GM18868 (cell line): ENCODE data around the gene KAT6B.

Experiments used
- ATAC-seq: cut with Tn5 transposase; IDR thresholded peaks from one replicate; pipeline ENCODE4 v1.9.1; 2021; ENCODE audit warnings: mild to moderate bottlenecking, moderate library complexity; ENCODE audit not compliant: unreplicated experiment

Gene KAT6B

GRCh38 chr10:75061709-75062505 lies 235.5 kb downstream of the KAT6B start:
- no peak for ATAC-seq

GRCh38 chr10:75062506-75063299 lies 236.3 kb downstream of the KAT6B start:
- no peak for ATAC-seq

DNA sequence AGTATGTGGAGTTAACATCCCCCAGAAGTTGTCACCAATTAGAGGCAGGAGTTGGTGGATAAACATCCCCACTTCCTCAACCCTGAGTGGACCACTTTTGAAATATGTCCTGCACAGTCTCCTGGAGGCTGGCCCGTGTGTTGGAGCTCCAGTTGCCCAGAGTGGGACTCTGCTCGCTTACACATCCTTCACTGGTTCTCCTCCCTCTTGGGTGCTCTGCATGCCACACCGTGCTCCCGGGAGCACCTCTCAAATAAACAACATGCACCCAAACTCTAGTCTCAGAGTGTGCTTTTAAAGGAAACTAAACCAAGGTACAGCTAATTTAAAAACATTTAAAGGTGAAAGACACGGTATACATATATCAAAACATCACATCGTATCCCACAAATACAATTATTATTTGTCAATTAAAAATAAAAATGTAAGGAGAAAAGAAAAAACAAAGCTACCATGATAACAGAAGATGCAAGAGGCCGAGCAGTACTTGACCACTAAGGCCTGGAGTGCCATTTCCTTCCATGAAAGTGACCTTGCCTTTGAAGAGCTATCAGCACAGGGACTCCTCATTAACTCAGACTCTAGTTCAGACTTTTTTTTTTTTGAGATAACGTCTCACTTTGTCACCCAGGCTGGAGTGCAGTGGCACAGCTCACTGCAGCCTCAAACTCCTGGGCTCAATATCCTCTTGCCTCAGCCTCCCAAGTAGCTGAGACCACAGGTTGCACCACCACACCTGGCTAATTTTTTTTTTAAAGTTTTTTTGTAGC lies 237.2 kb downstream of the KAT6B start:
- ATAC-seq: no peak

DNA sequence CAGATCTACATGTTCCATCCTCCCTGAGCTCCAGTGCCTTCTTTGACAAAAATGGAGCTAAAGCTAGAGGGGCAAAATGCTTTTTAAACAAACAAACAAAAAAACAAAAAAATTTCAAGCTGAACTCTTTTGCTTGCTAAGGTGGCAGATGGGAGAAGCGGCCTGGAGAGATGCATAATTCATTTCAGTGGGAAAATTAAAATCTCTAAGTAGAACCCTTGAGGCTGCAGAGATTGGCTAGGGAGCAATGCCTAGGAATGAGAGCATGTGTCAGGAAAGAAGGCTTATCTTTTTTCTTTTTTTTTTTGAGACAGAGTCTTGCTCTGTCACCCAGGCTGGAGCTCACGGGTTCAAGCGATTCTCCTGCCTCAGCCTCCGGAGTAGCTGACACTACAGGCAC lies 238.7 kb downstream of the KAT6B start:
- ATAC-seq: no peak

GRCh38 chr10:75066271-75066670 lies 239.9 kb downstream of the KAT6B start:
- ATAC-seq: no peak

GRCh38 chr10:75067272-75067671 lies 240.9 kb downstream of the KAT6B start:
- no peak for ATAC-seq

- ATAC-seq: no peak
Measured at GRCh38 chr10:75068523-75068922, 242.1 kb downstream of the KAT6B start.

- ATAC-seq: no peak
Measured at GRCh38 chr10:75070476-75070875, 244.1 kb downstream of the KAT6B start.

DNA sequence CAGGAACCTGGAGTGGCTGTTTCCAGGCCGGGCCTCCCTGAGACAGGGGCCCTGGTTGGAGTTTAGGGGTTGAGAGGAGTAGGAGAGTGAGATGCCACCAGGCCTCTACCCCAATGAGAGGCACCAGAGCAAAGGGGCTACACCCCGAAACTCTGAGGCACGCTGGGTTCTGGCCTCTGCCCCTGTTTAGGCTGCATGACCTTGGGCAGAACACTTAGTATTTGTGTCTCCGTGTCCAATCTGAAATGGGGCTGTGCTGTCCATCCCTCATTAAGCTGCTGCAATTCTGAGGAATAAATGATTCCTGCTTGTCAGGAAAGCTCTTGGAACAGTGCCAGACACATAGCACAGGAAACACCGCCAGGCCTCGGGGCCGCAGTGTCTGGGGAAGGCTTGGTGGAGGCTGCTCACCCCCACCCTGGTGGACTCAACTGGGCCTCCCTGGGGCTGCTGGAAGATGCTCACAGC lies 244.6 kb downstream of the KAT6B start:
- no peak for ATAC-seq

GRCh38 chr10:75071756-75072155 lies 245.4 kb downstream of the KAT6B start:
- ATAC-seq: no peak

GRCh38 chr10:75072727-75073126 lies 246.3 kb downstream of the KAT6B start:
- no peak for ATAC-seq

GRCh38 chr10:75073442-75073841 lies 247.0 kb downstream of the KAT6B start:
- ATAC-seq: no peak

- no peak for ATAC-seq
Measured at GRCh38 chr10:75074711-75075445, 248.5 kb downstream of the KAT6B start.

GRCh38 chr10:75076348-75076747 lies 249.9 kb downstream of the KAT6B start:
- no peak for ATAC-seq

DNA sequence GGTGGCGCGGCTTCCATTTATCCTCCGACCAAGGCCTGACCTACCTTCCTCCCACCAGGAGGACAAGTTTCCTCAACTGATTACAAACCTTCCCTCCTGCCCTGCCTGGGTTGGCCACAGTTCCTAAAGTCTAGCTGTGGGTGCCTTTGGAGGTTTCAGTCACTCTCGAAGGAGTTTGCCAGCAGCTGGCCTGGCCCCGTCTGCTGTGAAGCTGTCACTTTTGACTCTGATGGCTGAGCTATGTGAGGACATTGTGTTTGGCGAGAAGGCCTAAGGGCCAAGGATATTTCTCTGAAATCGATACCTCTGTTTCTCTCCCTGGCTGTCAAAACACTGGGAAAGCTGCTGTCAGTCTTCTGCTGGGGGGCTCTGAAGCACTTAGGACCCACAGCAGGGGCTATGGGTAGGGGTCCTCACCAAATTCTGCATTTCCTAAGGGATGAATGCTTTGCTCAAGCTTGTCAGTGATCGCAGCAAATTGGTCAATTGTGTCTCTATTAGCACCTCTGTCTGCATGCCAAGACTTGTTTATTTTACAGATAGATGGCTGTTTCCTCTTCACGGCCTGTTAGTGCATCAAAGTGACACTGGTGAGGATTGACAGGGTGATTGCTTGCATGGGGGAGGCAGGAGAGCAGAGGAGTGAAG lies 253.2 kb downstream of the KAT6B start:
- ATAC-seq: no peak

- no peak for ATAC-seq
Measured at GRCh38 chr10:75080554-75080953, 254.2 kb downstream of the KAT6B start.

- ATAC-seq: no peak
Measured at GRCh38 chr10:75081379-75081778, 255.0 kb downstream of the KAT6B start.
